Type B pancreatic cell (in vitro differentiated cells): ENCODE measurements around the gene NCF2. TPM values are rescaled to one million over a fixed set of nuclear protein-coding genes. Genes with fewer than 3 reads are reported as not detected.

ENCODE experiments used
- DNase-seq: peaks from one replicate; pipeline ENCODE4 v3.0.0; 2021; ENCODE audit warnings: mixed read lengths; ENCODE audit not compliant: unreplicated experiment; ENCODE audit errors: extremely low spot score
- H3K27ac Mint-ChIP-seq: 2 replicates; pipeline ENCODE4 v1.8.0; 2021; ENCODE audit warnings: mild to moderate bottlenecking, mixed read lengths
- H3K27me3 Mint-ChIP-seq: 2 replicates; pipeline ENCODE4 v1.8.0; 2021; ENCODE audit warnings: mixed read lengths
- H3K36me3 Mint-ChIP-seq: 2 replicates; pipeline ENCODE4 v1.8.0; 2021; ENCODE audit warnings: mixed read lengths
- H3K4me1 Mint-ChIP-seq: one replicate; pipeline ENCODE4 v1.8.0; 2021; ENCODE audit warnings: mixed read lengths; ENCODE audit not compliant: unreplicated experiment
- H3K4me3 Mint-ChIP-seq: 2 replicates; pipeline ENCODE4 v1.8.0; 2021; ENCODE audit warnings: mild to moderate bottlenecking, mixed read lengths
- H3K9me3 Mint-ChIP-seq: 2 replicates; pipeline ENCODE4 v1.8.0; 2021; ENCODE audit warnings: mixed read lengths
- CTCF ChIP-seq: fragments of 200-600 bp; sonication (generic); conservative IDR thresholded peaks from 2 replicates; pipeline ENCODE4 v1.5.0; 2021; ENCODE audit warnings: antibody characterized with exemption, mild to moderate bottlenecking
- total RNA-seq: library from RNA; stranded (reverse); gene quantifications from 2 replicates; pipeline ENCODE4 v1.2.1, GENCODE V29; 2021; ENCODE audit warnings: low replicate concordance

The NCF2 gene
- total RNA-seq, 1 donor from 2014 or later, result 0.68 TPM

- Mint-ChIP-seq H3K27ac (no peak overlapping the region), H3K36me3 (no peaks in the 10 kb centered on the region), H3K4me1 (no peaks in the 10 kb centered on the region), H3K9me3 (no peaks in the 10 kb centered on the region), H3K27me3 (no peaks in the 10 kb centered on the region), H3K4me3 (no peak overlapping the region)
- no peak for DNase-seq
- no peak for TF ChIP-seq CTCF
Measured at GRCh38 chr1:183582021-183582713, 8.1 kb downstream of the NCF2 start.

- DNase-seq, result no peak
- no peaks in the 10 kb centered on the region for H3K9me3 Mint-ChIP-seq
- H3K4me3 Mint-ChIP-seq, result no peak overlapping the region
- no peaks in the 10 kb centered on the region for H3K4me1 Mint-ChIP-seq
- H3K36me3 Mint-ChIP-seq, result no peaks in the 10 kb centered on the region
- H3K27me3 Mint-ChIP-seq, result peaks cover 4% of the 10 kb centered on the region
- TF ChIP-seq CTCF, result peak; percentile 48
- H3K27ac Mint-ChIP-seq, result no peak overlapping the region
Measured at GRCh38 chr1:183580281-183580682, 10.0 kb downstream of the NCF2 start.

GRCh38 chr1:183578856-183579255, 11.4 kb downstream of the NCF2 start:
- H3K36me3 Mint-ChIP-seq, result no peaks in the 10 kb centered on the region
- peaks cover 8% of the 10 kb centered on the region for H3K27me3 Mint-ChIP-seq
- H3K4me1 Mint-ChIP-seq, result no peaks in the 10 kb centered on the region
- no peaks in the 10 kb centered on the region for H3K9me3 Mint-ChIP-seq
- no peak for DNase-seq
- H3K27ac Mint-ChIP-seq, result no peak overlapping the region
- no peak overlapping the region for H3K4me3 Mint-ChIP-seq
- TF ChIP-seq CTCF, result no peak

GRCh38 chr1:183577897-183578465, 12.3 kb downstream of the NCF2 start:
- Mint-ChIP-seq H3K27ac (no peak overlapping the region), H3K27me3 (peaks cover 8% of the 10 kb centered on the region), H3K4me1 (no peaks in the 10 kb centered on the region), H3K36me3 (no peaks in the 10 kb centered on the region), H3K4me3 (no peak overlapping the region), H3K9me3 (no peaks in the 10 kb centered on the region)
- no peak for DNase-seq
- no peak for TF ChIP-seq CTCF

GRCh38 chr1:183576537-183576936, 13.7 kb downstream of the NCF2 start:
- no peak for TF ChIP-seq CTCF
- no peak for DNase-seq

More at GRCh38 chr1:183576537-183576936, 13.7 kb downstream of the NCF2 start:
- Mint-ChIP-seq H3K27me3 (peaks cover 8% of the 10 kb centered on the region), H3K9me3 (no peaks in the 10 kb centered on the region), H3K4me1 (no peaks in the 10 kb centered on the region), H3K4me3 (no peak overlapping the region), H3K36me3 (no peaks in the 10 kb centered on the region), H3K27ac (no peak overlapping the region)
